ENCODE data around the gene KIFC3. TPM values are rescaled to one million over a fixed set of nuclear protein-coding genes. Genes with fewer than 3 reads are reported as not detected.
"Not testable (repeated sequence)": the region's sequence is repeated elsewhere in the genome, so short reads cannot be mapped to it uniquely, and the experiment has no call there.

KIFC3 gene
- total RNA-seq, 1 donor from 2014 or later, result 46.4 TPM

DNA sequence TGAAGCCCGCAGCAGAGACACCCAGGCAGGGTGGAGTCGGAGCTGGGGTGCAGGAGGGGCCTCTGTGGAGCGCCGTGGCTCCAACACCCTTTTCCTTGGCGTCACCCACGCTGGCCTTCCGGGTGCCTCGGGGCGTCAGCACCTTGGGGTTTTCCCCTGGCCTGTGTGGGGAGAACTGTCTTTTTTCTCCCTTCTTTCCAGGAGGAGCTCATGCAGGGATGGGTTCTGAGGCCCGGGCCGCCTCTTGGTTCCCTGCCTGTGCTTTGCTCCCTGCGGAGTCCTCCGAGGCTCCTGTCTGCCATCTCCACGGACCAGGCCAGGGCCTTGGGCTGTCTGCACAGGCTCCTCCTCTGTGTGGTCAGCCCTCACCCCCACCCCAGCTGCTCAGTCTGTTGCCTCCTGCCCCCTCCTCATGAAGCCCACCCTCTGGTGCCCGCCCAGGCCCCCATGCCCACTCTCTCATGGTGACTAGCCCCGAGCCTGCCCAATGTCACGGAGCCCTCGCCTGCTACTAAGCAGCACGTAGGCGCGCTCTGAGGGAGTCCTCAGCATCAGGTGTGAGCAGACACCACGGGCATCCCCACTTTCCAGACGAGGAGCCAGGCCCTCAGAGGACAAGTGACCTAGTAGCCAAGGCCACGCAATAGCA, 61.7 kb downstream of the KIFC3 start:
- no peak for DNase-seq (ENCODE audit: low read depth in 2 of 2)

DNA sequence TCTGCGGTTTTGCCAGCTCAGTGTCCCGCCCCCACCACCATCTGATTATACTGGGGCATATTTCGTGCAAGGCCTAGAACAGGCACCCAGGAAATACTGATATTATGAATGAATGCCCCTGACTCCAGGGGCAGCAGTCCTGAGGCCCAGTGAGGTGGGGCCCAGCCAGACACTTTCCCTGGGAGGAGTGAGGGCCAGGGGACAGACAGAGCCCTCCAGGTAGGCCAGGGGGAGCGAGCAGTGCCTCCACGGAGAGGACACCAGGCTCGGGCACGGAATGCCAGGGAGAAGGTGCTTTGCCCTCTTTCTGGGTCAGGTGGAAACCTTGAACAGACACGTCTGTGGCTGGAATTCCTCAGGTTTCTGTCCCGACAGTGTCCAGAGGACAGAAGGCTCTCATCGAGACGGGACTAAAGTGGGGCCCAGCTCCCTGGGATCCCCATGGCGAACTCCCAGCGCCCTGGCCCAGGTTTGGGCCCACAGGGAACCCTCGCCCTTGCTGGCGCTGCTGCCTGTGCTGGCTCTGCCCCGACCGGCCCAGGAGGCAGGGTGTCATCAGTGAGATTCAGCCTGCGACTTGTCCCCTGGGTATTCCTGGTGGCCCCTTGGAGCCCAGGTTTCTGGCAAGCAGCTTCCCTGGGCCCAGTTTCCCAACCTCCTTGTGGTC, 62.4 kb downstream of the KIFC3 start:
- DNase-seq (ENCODE audit: low read depth in 2 of 2), result no peak

DNA sequence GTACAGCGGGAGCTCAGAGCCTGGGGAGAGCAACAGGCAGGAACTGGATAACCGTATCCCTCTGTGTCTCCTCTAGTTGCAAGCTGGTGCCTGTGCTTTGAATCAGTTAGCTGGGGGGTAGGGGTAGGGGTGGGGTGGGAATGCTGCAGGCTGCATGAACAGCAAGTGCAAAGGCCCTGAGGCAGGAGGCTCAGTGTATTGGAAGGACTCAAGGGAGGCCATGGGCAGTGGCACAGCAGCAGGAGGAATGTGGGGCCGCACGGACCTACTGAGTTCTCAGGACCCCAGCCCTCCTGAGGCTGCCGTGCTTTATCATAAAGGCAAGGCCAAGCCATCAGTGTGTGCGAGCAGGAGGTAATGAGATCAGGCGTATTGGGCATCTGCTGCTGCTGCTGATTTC, 63.4 kb downstream of the KIFC3 start:
- no peak for DNase-seq (ENCODE audit: low read depth in 2 of 2)

DNA sequence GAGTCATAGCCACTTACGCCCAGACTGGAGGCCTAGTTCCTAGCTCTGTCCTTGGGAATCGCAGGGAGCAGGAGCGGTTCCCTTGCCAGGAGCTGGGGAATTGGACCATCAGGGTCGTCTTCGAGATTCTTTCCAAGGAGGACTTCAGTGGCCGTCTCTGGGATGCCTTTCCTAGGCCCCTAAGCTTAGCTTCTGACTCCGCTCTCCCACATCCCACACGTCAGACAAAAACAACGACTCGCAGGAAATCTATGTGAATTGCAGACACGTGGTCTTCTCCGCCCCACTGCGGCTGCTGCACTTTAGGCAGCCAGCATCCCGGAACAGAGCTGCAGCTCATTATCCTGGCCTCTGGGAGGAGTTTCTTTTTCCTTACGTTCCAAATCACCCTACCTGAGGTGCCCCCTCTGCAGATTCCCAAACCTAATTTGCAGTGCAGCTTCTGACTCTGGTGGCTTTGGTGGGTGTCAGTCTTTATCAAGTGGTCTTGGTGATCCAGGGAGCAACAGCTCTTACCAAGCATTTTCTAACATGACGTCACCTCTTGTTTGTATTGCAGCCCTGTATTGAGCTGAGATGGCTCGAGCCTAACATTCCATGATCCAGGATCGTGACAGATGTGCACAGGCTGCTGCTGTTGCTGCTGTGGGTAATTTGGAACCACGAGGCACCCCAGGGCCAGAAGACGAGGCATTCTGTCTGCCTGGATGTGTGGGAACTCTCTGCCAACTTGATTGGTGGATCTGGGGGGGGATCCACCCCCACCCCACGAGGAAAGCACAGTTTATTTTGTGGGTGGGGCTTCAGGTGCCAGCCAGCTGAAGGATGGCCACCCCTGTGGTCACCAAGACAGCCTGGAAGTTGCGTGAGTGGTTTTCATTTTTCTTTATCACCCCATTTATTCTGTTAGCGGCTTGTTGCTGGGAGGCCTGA, 65.6 kb downstream of the KIFC3 start:
- DNase-seq (ENCODE audit: low read depth in 2 of 2), result peak; percentile 85 to 89

DNA sequence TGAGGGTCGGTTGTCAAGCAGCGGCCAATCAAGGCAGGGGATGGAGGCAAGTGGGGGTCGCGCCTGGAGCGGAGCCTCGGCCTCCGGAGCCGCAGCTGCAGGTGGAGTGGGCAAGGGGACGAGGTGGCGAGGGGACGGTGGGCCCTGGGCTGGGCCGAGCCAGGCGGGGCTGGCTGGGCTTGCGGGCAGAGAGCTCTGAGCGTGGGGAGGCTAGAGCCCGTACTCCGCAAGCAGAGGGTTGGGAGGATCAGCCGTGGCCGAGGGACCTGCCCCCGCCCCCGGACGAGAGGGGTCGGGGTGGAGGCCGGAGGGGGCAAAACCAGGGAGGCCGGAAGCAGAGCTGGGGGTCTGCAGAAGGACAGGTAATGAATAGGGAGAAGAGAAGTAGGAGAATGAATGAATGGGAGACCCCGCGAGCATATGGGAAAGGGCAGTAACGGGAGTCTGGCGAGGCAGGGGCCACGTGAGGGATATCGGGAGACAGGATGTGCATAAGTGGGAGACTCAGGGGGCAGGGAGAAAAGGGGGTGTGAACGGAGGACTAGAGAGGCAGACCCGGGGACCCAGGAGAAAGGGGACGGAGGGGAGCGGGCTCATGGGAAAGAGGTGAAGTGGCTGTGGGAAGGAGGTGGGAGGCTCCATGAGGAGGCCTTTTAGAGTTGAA, 66.4 kb downstream of the KIFC3 start, which contains the start of gene KATNB1:
KATNB1 (plus strand) TSS at position 16 of the 664 bp plus-strand sequence. CDS start 1,474 bp downstream, outside the sequence.
- peak; percentile 36 to 43 for DNase-seq (ENCODE audit: low read depth in 2 of 2)

DNA sequence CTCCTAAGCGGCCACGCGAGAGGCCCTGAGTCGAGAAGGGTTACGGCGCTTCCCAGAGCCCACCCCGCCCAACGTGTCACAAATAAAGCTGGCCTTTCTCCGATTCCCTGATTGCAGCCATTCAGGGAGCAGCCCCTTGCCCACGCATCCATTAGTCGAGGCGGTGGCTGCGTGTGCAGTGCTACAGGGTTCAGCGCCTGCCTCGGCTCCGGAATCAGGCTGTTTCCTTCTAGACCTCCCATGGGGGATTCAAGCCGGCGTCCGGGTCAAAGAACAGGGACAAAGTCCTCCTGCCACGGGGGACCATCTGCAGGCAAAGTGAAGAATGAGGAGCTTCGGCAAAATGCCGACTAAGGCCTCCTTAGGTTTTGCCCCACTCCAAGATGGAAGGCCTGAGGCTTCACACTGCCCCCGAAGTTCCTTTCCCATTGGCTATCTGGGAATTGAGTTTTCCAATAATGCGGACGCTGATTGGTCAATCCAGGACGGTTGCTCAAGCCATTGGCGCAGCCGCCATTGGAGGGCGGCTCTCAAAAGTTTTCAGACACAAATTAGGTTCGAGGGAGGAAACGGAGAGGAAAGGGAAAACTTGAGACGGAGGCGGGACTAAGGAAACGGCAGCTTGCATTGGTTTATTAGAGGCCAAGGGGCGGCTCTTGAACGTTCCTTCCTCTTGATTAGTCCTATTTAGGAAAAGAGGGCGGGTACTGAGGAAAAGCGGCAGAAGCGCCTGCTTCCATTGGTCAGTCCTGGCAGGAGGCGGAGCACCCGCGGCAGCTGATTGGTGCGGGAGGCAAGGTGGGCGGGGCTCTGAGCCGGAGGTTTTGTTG, 67.2 kb downstream of the KIFC3 start:
- peak; percentile 100 for DNase-seq (ENCODE audit: low read depth in 2 of 2)

DNA sequence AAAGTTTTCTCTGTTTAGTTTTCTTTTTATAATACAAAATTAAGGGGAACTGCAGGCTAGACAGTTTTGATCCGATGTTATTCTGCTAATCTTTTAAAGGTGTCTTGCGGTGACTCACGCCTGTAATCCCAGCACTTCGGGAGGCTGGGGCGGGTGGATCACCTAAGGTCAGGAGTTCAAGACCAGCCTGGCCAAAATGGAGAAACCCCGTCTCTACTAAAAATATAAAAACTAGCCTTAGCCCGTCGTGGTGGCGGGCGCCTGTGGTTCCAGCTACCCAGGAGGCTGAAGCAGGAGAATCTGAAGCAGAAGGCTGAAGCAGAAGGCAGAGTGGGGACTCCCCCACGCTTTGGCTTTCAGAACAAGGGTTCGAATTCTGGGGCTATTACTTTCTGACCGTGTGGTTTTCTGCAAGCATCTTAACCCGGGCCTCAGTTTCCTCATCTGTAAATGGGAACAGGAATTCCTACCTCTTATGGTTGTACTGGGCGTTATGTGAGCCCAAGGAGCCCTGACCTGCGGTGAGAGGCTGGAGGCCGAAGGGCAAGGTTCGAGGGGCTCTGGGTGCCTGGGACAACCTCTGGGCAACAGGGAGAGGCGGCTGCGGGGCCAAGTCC, 67.9 kb downstream of the KIFC3 start:
- DNase-seq (ENCODE audit: low read depth in 2 of 2), result no peak

DNA sequence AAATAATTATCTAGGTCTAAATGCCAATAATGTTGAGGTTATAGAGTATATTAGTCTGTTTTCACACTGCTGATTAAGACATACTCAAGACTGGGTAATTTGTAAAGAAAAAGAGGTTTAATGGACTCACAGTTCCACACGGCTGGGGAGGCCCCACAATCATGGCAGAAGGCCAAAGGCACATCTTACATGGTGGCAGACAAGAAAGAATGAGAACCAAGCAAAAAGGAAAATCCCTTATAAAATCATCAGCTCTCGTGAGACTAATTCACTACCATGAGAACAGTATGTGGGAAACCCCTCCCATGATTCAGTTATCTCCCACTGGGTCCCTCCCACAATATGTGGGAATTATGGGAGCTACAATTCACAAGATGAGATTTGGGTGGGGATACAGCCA, 69.6 kb downstream of the KIFC3 start:
- no peak for DNase-seq (ENCODE audit: low read depth in 2 of 2)

DNA sequence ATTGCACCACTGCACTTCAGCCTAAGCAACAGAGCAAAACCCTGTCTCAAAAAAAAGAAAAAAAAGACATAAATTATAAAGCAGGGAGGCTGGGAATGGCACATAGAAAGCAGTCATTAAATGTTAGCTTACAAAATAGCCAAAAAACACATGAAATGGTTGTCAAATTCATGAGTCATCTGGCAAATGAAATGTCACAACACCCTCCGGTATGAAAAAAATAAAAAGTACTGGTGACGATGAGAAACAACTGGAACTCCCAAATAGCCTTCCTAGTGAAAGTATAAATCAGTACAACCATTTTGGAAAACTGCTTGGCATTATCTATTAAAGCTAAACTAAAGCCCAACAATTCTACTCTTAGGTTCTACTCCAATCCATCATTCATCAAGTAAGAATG, 70.3 kb downstream of the KIFC3 start:
- DNase-seq (ENCODE audit: low read depth in 2 of 2), result peak in 1 of 2 donors; percentile 22

DNA sequence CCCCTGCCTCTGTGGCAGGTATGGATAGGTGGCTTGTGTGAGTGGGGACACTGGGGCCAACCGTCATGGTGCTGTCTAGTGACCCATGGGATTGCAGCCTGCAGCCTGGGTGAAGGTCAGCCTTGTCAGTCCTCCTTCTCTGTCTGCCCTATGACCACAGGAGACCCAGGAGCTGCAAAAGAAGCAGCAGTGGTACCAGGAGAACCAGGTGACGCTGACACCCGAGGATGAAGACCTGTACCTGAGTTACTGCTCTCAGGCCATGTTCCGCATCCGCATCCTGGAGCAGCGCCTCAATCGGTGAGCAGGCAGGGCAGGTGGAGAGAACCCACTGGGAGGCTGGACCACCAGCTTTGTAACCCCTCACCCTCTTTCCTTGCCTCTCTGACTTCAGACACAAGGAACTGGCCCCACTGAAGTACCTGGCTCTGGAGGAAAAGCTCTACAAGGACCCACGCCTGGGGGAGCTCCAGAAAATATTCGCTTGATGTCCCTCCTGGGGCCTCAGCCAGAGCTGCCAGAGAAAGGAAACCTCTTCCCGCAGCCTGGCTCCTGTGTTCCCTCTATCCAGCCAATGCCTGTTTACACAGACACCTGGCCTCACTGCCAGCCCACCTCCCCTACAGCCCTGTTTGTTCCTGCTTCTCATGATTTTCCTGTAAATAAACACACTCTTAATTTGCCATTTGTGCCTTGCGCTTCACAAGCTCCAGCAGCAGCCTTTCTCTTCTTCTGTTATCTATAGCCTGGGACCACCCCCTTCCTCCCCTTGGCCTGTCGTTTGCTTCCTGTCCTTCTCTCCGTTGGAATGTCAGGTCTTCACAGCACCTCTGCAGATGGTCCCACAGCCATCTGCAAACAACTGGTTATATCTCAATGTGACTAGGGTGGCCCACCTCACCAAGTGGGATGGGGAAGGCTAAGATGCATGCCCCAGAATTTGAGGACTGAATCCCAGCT, 71.2 kb downstream of the KIFC3 start:
- no peak for DNase-seq (ENCODE audit: low read depth in 2 of 2)

DNA sequence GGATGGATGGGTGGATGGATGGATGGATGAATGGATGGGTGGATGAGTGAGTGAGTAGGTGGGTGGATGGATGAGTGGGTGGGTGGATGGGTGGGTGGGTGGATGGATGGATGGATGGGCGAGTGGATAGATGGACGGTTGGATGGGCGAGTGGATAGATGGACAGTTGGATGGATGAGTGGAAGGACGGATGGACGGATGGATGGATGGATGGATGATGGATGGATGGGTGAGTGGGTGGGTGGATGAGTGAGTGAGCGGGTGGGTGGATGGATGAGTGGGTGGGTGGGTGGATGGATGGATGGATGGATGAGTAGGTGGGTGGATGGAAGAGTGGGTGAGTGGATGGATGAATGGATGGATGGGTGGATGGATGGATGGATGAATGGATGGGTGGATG, 72.4 kb downstream of the KIFC3 start:
- DNase-seq (ENCODE audit: low read depth in 2 of 2), result not testable (repeated sequence)

DNA sequence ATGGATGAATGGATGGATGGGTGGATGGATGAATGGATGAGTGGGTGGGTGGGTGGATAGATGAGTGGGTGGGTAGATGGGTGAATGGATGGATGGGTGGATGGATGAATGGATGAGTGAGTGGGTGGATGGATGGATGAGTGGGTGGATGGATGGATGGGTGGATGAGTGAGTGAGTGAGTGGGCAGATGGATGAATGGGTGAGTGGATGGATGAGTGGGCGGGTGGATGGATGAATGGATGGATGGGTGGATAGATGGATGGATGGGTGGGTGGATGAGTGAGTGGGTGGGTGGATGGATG, 73.2 kb downstream of the KIFC3 start:
- no peak for DNase-seq (ENCODE audit: low read depth in 2 of 2)

DNA sequence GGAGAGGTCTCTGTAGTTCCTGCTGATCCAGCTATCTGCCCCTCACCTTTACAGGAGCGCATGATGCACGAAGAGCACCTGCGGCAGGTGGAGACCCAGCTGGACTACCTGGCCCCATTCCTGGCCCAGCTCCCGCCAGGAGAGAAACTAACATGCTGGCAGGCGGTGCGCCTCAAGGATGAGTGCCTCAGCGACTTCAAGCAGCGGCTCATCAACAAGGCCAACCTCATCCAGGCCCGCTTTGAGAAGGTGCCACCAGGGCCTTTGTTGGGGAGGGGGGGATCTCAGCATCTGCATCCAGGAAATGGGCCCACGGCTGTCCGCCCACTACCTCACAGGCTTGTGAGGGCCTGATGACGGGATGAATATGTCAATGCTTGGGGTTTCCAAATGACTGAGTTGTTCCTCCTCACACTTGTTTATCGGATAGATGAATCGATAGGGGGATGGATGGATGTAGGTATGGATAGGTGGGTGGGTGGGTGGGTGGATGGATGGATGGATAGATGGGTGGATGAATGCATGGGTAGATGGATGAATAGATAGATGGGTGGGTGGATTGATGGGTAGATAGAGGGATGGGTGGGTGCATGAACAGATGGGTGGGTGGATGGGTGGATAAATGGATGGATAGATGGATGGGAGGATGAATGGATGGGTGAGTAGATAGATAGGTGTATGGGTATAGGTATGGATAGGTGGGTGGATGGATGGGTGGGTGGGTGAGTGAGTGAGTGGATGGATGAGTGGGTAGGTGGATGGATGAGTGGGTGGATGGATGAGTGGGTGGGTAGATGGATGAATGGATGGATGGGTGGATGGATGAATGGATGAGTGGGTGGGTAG, 73.7 kb downstream of the KIFC3 start:
- no peak for DNase-seq (ENCODE audit: low read depth in 2 of 2)

DNA sequence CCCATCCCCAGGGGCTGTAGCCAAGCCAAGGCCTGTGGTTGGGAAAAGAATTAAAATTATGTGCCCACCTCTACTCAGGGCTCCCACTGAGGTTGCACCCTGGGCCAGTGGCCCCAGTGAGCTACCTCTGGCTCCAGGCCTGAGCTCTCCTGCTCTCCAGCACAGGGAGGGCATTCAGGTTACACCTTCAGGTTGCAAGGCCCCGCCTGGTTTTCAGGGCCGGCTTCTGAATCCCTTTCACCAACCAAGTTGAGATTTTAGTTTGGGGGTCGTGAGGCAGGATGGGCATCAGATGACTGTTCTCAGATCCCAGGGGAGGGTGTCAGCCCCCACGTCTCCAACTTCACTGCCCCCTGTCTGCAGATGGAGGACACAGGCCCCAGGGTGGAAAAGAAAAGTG, 74.7 kb downstream of the KIFC3 start:
- no peak for DNase-seq (ENCODE audit: low read depth in 2 of 2)

DNA sequence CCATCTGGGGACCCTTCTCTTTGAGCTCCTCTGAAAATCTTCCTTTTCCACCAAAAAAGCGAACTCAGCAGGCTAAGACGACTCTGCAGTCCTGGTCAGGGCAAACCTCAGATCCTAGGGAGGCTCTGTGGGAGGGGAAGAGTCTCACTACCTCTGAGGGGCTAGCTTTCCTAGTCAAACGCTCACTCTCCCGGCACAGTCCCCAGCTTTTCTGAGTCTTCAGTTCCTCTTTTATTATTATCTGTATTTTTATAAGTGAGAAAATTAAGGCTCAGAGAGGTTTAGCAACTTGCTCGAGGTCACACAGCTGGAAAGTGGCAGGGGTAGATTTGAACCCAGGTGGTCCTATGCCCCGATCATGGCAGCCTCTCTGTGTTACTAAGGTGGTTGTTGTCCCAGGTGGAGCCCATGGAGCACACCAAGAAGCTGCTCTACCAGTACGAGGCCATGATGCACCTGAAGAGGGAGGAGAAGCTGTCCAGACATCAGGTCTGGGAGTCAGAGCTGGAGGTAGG, 75.8 kb downstream of the KIFC3 start:
- no peak for DNase-seq (ENCODE audit: low read depth in 2 of 2)

DNA sequence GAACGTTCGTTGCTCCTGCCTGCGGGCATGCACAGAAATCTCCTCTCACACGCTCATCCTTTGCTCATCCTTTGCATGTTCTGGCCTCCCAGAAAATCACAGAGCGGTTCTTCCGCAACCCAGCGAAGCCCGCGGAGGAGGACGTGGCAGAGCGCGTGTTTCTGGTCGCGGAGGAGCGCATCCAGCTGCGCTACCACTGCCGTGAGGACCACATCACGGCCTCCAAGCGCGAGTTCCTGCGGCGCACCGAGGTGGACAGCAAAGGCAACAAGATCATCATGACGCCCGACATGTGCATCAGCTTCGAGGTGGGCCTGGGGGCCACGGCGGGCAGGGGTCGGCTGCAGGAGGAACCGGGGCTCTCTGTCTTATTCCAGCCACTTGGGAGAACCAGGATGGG, 76.3 kb downstream of the KIFC3 start:
- DNase-seq (ENCODE audit: low read depth in 2 of 2), result no peak

DNA sequence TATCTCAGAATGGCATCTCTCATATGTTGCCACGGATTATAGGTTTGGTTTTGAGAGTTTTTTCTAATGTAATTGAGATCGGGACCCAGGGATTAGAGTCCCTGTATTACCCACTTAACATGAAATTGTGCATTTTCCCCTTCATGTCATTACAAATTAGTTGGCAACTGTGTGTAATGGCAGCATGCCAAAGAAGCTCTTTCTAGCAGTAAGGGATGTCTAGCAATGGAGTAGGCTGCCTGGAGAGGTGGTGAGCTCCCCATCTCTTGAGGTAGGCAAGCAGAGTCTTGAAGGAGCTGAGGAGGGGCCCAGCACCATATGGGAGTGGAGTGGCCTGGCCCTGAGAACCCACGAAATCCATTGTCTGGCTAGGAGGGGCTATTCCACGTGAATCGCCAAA, 76.7 kb downstream of the KIFC3 start:
- DNase-seq (ENCODE audit: low read depth in 2 of 2), result peak in 1 of 2 donors; percentile 24

DNA sequence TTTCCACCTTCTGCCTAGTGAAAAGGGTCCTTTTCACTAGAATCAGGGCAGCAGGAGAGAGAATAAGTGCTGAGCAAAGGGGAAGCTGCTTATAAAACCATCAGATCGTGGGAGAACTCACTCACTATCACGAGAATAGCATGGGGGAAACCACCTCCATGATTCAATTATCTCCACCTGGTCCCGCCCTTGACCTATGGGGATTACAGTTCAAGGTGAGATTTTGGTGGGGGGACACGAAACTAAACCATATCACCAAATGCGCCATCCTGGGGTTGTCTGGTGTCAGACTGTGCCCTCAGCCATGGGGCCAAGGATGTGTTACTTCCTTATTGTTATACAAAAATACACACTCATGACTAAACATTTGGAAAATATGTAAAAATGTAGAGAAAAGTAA, 77.1 kb downstream of the KIFC3 start:
- DNase-seq (ENCODE audit: low read depth in 2 of 2), result no peak
